OCI-LY1 (cell line): ENCODE measurements around the gene DENND11.

ENCODE experiments used
- H2AFZ ChIP-seq: fragments of 200-600 bp; sonication (generic), shearing (Covaris generic); 2 replicates; pipeline ENCODE4 v1.6.0; 2014; ENCODE audit warnings: antibody characterized with exemption, mild to moderate bottlenecking, low read length
- H3F3A ChIP-seq: fragments of 200-600 bp; sonication (generic), shearing (Covaris generic); 2 replicates; pipeline ENCODE4 v1.6.0; 2014; ENCODE audit warnings: mild to moderate bottlenecking, antibody characterized with exemption, low read length, moderate library complexity; ENCODE audit not compliant: insufficient read depth
- H3K27ac ChIP-seq: fragments of 200-600 bp; sonication (generic); 2 replicates; pipeline ENCODE4 v1.5.1; 2014; ENCODE audit warnings: low read length, mixed run types, mild to moderate bottlenecking, low read depth; ENCODE audit not compliant: poor library complexity, severe bottlenecking
- H3K27me3 ChIP-seq: fragments of 200-600 bp; sonication (generic); 2 replicates; pipeline ENCODE4 v1.6.0; 2014; ENCODE audit warnings: antibody characterized with exemption, mild to moderate bottlenecking, low read length, moderate library complexity; ENCODE audit not compliant: insufficient read depth
- H3K36me3 ChIP-seq: fragments of 200-600 bp; sonication (generic); 2 replicates; pipeline ENCODE4 v1.6.1; 2014; ENCODE audit warnings: mild to moderate bottlenecking, antibody characterized with exemption, low read length, moderate library complexity, mixed read lengths; ENCODE audit not compliant: insufficient read depth
- H3K4me1 ChIP-seq: fragments of 200-600 bp; sonication (generic); 2 replicates; pipeline ENCODE4 v1.5.1; 2014; ENCODE audit warnings: mild to moderate bottlenecking, low read length, moderate library complexity; ENCODE audit not compliant: insufficient read depth, severe bottlenecking
- H3K4me2 ChIP-seq: fragments of 200-600 bp; sonication (generic), shearing (Covaris generic); 2 replicates; pipeline ENCODE4 v1.6.1; 2014; ENCODE audit warnings: low read length
- H3K4me3 ChIP-seq: fragments of 200-600 bp; sonication (generic); 2 replicates; pipeline ENCODE4 v1.5.1; 2014; ENCODE audit warnings: low read length, low read depth, mild to moderate bottlenecking, mixed read lengths; ENCODE audit not compliant: poor library complexity, severe bottlenecking
- H3K79me2 ChIP-seq: fragments of 200-600 bp; shearing (Covaris generic); 2 replicates; pipeline ENCODE4 v1.6.1; 2016; ENCODE audit warnings: mixed run types, low read length, mixed read lengths; ENCODE audit not compliant: insufficient read depth
- H3K9ac ChIP-seq: fragments of 200-600 bp; sonication (generic), shearing (Covaris generic); 2 replicates; pipeline ENCODE4 v1.6.1; 2014; ENCODE audit warnings: mild to moderate bottlenecking, low read length, mixed read lengths
- H3K9me2 ChIP-seq: fragments of 200-600 bp; sonication (generic), shearing (Covaris generic); 2 replicates; pipeline ENCODE4 v1.6.1; 2014; ENCODE audit warnings: low read depth, mild to moderate bottlenecking, low read length, mixed read lengths
- H3K9me3 ChIP-seq: fragments of 200-600 bp; shearing (Covaris generic); 2 replicates; pipeline ENCODE4 v1.6.1; 2014; ENCODE audit warnings: low read length, mixed read lengths
- H4K20me1 ChIP-seq: fragments of 200-600 bp; sonication (generic), shearing (Covaris generic); 2 replicates; pipeline ENCODE4 v1.6.0; 2016; ENCODE audit warnings: mild to moderate bottlenecking, low read length; ENCODE audit not compliant: insufficient read depth
- CTCF ChIP-seq: fragments of 200-600 bp; sonication (generic), shearing (Covaris generic); IDR thresholded peaks from 2 replicates; pipeline ENCODE4 v1.5.1; 2017; ENCODE audit warnings: mild to moderate bottlenecking, antibody characterized with exemption, low read length, moderate library complexity, mixed read lengths
- EZH2 ChIP-seq: fragments of 200-600 bp; sonication (generic), shearing (Covaris generic); IDR thresholded peaks from 2 replicates; pipeline ENCODE4 v1.8.0; 2017; ENCODE audit warnings: borderline replicate concordance, mixed run types, mild to moderate bottlenecking, antibody characterized with exemption, low read length, moderate library complexity, mixed read lengths

The DENND11 gene

DNA sequence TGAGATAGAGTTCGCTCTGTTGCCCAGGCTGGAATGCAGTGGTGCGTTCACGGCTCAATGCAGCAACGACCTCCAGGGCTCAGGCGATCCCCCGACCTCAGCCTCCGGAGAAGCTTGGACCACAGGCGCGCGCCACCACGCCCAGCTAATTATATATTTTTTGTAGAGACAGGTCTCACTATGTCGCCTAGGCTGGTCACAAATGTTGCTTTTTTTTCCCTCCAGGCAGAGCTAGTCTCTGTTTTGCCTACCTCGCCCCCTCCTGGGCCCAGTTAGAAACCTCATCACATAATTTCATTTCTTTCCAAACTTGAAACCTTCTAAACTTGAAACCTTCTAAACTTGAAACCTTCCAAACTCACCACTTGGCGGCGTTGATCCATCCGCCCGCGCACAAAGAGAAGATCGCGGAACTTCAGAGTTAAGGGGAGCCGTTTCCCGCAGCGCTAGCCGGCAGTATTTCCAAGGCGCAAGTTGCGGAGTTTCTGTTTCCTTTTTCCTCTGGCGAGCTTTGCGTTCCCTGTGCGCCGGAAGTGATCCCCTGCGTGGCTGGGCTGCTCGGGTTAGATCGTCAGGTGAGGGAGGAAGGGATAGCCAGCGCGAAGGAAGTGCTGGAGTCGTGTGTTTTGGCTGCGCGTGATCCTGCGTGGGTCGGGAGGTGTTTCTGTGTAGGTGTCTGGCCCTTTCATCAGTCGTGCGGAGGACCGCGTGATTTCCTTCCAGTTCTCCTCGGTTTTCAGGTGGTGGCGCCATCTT is 36.0 kb upstream of the DENND11 start, which contains the start of gene SSBP1:
TSS of gene SSBP1 (plus strand) at position 523 of the 756 bp plus-strand sequence. CDS start 809 bp downstream, outside the sequence.
- H3K9me3 ChIP-seq, result no peaks in the 10 kb centered on the region
- peak within 1 kb of the TSS; percentile 68 for H3K4me3 ChIP-seq
- H3K36me3 ChIP-seq, result peaks cover 35% of the 10 kb centered on the region
- peak within 1 kb of the TSS; percentile 86 for H3K4me2 ChIP-seq
- H3K9me2 ChIP-seq, result no peaks in the 10 kb centered on the region
- TF ChIP-seq CTCF (peak; percentile 100), EZH2 (no peak)
- peaks cover 28% of the 10 kb centered on the region for H3K4me1 ChIP-seq
- peaks cover 29% of the 10 kb centered on the region for H3K79me2 ChIP-seq
- no peaks in the 10 kb centered on the region for H3F3A ChIP-seq
- peak within 1 kb of the TSS; percentile 58 for H3K27ac ChIP-seq
- H4K20me1 ChIP-seq, result no peaks in the 10 kb centered on the region
- H2AFZ ChIP-seq, result peak within 1 kb of the TSS; percentile 86
- no peaks in the 10 kb centered on the region for H3K27me3 ChIP-seq
- peak within 1 kb of the TSS; percentile 71 for H3K9ac ChIP-seq

GRCh38 chr7:141737118-141737835 is 35.3 kb upstream of the DENND11 start:
- Histone ChIP-seq H3F3A (no peaks in the 10 kb centered on the region), H3K79me2 (peaks cover 29% of the 10 kb centered on the region), H3K4me3 (peak overlapping the region; percentile 68), H3K36me3 (peaks cover 28% of the 10 kb centered on the region), H3K4me1 (peaks cover 28% of the 10 kb centered on the region), H3K4me2 (peak overlapping the region; percentile 84), H3K9me3 (no peaks in the 10 kb centered on the region), H3K27me3 (no peaks in the 10 kb centered on the region), H3K9ac (peak overlapping the region; percentile 62), H3K27ac (peak overlapping the region; percentile 58), H2AFZ (peak overlapping the region; percentile 86), H4K20me1 (no peaks in the 10 kb centered on the region), H3K9me2 (no peaks in the 10 kb centered on the region)
- TF ChIP-seq CTCF, result no peak; the same call in 1 of the 2 replicates
- no peak for TF ChIP-seq EZH2

GRCh38 chr7:141731476-141732149 is 29.6 kb upstream of the DENND11 start:
- Histone ChIP-seq H3K36me3 (no peaks in the 10 kb centered on the region), H2AFZ (no peak overlapping the region), H3K27ac (no peak overlapping the region), H3K27me3 (no peaks in the 10 kb centered on the region), H4K20me1 (no peaks in the 10 kb centered on the region), H3K9me2 (no peaks in the 10 kb centered on the region), H3F3A (no peaks in the 10 kb centered on the region), H3K9me3 (no peaks in the 10 kb centered on the region), H3K79me2 (no peaks in the 10 kb centered on the region), H3K4me2 (no peak overlapping the region), H3K4me1 (peaks cover under 1% of the 10 kb centered on the region), H3K4me3 (no peak overlapping the region), H3K9ac (no peak overlapping the region)
- TF ChIP-seq CTCF, result no peak
- TF ChIP-seq EZH2, result no peak
